Activated naive CD8-positive, alpha-beta T cell treated with anti-CD3 and anti-CD28 coated beads, Interleukin-2, amount 10 ng/mL, durations not matched to agents 7 days and 5 days (primary cell): ENCODE data around the gene BMP4. TPM values are rescaled to one million over a fixed set of nuclear protein-coding genes. Genes with fewer than 3 reads are reported as not detected.
A peak's percentile ranks its signal among the peaks of the same experiment; 100 is the strongest.

Experiments used
- ATAC-seq: fragments of 150-1000 bp; cut with Tn5 transposase; one replicate; pipeline ENCODE4 v1.10.0; 2021; ENCODE audit warnings: low read depth, moderate library complexity
- POLR2A ChIA-PET: fragments of 350-600 bp; sonication (Branson Sonifier 250); formaldehyde crosslinking; loops from one replicate; lab custom pipeline; 2021; ENCODE audit warnings: antibody characterized with exemption; lab: Charles Lee
- DNase-seq: peaks from one replicate; pipeline ENCODE4 v3.0.0; 2021
- H3K27ac Mint-ChIP-seq: one replicate; pipeline ENCODE4 v1.8.0; 2022; ENCODE audit warnings: mild to moderate bottlenecking, mixed read lengths
- H3K27me3 Mint-ChIP-seq: one replicate; pipeline ENCODE4 v1.8.0; 2022; ENCODE audit warnings: mild to moderate bottlenecking, moderate library complexity, mixed read lengths
- H3K36me3 Mint-ChIP-seq: one replicate; pipeline ENCODE4 v1.8.0; 2021; ENCODE audit warnings: mild to moderate bottlenecking, mixed read lengths
- H3K4me1 Mint-ChIP-seq: one replicate; pipeline ENCODE4 v1.8.0; 2021; ENCODE audit warnings: mixed read lengths
- H3K4me3 Mint-ChIP-seq: one replicate; pipeline ENCODE4 v1.8.0; 2022; ENCODE audit warnings: mild to moderate bottlenecking, moderate library complexity, mixed read lengths
- H3K9me3 Mint-ChIP-seq: one replicate; pipeline ENCODE4 v1.8.0; 2021; ENCODE audit warnings: mixed read lengths
- total RNA-seq, 2 experiments: library from RNA; stranded (reverse); gene quantifications; one replicate each; pipeline ENCODE4 v1.2.3, GENCODE V29; 2021

BMP4 gene
- total RNA-seq, 2 experiments from 2014 or later = 0.34 to 0.42 TPM

DNA sequence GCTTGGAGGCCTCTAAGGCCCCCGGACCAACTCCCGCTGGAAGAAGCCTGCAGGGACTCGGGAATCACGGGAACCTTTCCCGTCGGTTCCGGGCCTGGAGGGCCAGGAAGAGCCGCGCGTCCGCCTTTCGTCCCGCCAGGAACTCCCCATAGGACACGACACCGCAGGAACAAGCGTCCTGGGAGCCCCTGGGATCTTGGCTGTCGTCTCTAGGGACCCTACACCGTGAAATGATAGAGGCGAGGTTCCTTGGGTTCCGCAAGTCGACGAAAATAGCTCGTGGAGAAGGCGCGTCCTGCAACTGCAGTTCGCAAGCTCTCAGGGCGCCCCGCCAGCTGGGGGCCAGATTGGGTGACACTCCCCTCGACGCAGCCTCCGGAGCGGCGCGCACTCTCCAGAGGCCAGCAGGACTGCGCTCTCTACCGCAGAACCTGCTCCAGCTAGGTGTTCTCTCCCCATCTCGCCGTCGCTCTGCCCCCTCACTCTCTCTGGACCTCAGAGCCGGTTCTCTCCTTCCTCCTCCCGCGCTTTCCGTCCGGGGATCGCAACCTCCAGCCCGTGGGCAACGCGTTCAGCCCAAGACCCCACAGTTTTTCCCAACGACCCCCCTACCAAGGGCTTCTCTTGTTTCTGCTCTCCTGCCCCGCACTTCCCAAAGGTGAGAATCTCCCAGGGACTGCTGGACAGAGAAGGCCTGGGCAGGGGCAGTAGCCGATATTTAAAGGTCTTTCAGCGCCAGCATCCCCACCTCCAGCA, 776 bp downstream of the BMP4 start:
- peak overlapping the region; percentile 30 for H3K27ac Mint-ChIP-seq
- H3K4me3 Mint-ChIP-seq = peak overlapping the region; percentile 60
- no peaks in the 10 kb centered on the region for H3K36me3 Mint-ChIP-seq
- peaks cover 64% of the 10 kb centered on the region for H3K27me3 Mint-ChIP-seq
- peaks cover 26% of the 10 kb centered on the region for H3K4me1 Mint-ChIP-seq
- H3K9me3 Mint-ChIP-seq = no peaks in the 10 kb centered on the region
- ATAC-seq (no peak), DNase-seq (peak; percentile 38)
- POLR2A ChIA-PET = no interaction called here

DNA sequence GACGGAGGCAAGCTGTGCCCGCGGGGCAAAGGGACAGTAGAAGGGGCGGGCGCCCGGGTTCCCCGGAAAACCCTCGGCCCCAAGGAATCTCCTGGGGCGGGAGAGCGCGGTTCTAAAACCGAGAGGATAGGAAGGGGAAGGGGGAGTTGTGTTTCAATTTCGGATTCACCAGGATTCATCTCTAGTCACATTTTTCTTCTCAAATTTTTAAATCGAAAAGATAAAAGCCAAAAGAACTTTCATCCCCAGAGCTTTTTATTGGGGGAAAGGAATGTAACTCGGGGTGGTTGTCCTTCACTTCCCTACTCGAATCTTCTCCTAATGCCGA, 1.4 kb downstream of the BMP4 start:
- no peak overlapping the region for H3K27ac Mint-ChIP-seq
- no peaks in the 10 kb centered on the region for H3K36me3 Mint-ChIP-seq
- POLR2A ChIA-PET = no interaction called here
- H3K9me3 Mint-ChIP-seq = no peaks in the 10 kb centered on the region
- H3K4me3 Mint-ChIP-seq = peak overlapping the region; percentile 84
- no peak for ATAC-seq
- peaks cover 26% of the 10 kb centered on the region for H3K4me1 Mint-ChIP-seq
- no peak for DNase-seq
- H3K27me3 Mint-ChIP-seq = peaks cover 66% of the 10 kb centered on the region

DNA sequence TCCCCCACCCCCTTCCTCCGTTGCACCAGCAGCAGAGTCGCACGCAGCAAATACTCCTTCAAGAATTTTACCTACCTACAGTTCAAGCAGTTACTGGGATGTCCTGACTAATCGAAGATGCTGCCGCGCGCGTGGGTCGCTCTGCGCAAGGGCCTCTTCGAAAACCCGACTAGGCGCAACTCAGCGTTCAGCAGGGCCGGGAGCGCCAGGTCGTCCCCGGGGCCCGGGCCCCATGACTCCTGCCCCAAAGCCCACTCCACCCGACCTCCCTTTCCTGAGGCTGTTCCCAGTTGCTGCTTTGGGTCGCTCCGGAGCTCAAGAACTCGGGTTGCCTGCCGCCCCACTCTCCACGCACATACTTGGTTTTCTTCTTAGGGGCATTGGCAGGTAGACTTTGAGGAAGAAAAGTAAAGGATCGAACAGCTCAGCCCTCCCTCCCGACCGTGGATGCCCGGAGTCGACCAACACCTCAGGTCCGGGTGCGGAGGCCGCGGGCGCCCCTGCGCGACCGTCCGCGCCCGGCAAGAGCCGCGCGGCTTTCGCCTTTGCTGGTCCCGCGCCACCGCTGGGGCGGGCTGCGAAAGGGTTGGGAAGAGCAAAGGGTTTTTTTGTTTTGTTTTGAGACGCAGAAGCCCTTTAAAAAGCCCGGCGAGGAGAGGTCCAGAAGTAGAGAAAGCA, 1.9 kb downstream of the BMP4 start:
- Mint-ChIP-seq H3K4me1 (peaks cover 26% of the 10 kb centered on the region), H3K9me3 (no peaks in the 10 kb centered on the region), H3K27ac (no peak overlapping the region), H3K4me3 (peak overlapping the region; percentile 84), H3K27me3 (peaks cover 66% of the 10 kb centered on the region), H3K36me3 (no peaks in the 10 kb centered on the region)
- POLR2A ChIA-PET = no interaction called here
- peak; percentile 41 for DNase-seq
- ATAC-seq = no peak

DNA sequence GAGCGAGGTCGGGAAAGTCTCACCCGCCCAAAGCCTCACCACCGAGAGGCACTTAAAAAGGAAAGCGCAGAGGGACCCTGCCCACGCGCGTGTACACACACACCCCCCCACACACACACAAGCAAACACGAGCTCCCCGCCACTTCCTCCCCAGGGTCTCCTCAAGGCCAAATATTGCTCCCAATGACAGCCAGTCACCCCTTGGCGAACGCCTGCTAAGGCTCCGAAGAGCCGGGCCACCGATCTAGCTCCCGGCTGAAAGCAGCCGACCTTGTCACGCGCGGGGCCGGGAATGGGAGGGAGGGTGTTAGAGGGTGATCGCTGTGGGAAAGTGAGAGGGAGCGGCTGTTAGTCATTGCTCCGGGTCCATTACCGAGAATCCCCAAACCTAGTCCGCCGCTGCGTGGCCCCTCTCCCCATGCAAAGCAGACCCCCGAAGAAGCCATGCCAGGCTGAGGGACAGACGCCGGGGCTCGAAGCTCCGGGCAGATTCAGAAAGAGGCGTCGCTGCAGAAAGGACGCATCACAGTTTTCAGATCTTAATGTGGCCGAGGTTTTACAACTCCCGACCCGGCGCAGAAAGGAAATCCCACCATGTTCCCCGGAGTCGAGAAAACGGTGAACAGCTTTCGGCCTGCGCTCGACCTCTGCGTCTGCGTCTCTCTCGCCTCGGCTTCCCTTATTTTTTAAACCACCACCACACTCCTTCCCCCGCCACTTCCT, 2.6 kb downstream of the BMP4 start:
- Mint-ChIP-seq H3K27me3 (peaks cover 64% of the 10 kb centered on the region), H3K27ac (no peak overlapping the region), H3K4me3 (peak overlapping the region; percentile 84), H3K36me3 (no peaks in the 10 kb centered on the region), H3K4me1 (peaks cover 26% of the 10 kb centered on the region), H3K9me3 (no peaks in the 10 kb centered on the region)
- POLR2A ChIA-PET = no interaction called here
- DNase-seq = peak; percentile 41
- peak; percentile 10 for ATAC-seq

DNA sequence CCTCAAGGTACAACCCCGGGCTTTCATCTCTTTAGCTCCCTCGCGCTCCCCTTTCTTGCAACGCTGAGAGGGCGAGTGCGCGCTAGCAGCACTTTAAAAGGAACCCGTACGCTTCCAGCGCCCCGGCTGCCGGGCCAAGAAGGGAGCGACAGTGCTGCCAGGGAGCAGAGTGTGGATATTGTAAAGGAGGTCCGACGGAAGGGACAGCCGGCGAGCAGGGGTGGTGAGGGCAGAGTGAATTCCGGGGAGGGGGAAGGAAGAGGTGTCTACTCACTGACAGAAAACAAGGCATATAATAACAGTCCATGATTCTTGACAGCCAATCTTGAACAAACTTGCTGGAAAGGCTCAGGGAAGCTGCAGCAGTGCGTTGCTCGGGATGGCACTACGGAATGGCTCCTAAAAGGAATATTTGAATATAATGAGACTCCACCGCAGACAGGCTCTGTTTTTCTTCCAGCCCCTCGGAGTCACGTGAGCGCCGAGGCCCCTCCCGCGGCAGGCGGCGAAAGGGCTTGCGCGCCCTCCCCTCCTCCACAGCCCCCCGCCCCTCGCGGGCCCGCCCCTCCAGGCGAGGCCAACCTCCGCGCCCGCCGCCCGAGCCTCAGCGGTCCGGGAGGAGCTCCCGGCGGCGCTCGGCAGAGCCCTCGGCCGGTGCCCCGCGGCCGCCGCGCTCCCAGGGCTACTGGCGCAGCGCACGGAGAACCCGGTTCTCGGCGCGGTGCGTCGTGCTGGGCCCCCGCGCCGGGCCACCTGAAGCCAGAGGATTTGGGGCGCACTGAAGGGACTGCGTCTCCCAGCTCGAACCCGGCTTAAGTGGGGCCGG, 3.4 kb downstream of the BMP4 start:
- Mint-ChIP-seq H3K4me1 (peaks cover 26% of the 10 kb centered on the region), H3K9me3 (no peaks in the 10 kb centered on the region), H3K4me3 (peak overlapping the region; percentile 84), H3K27ac (no peak overlapping the region), H3K27me3 (peaks cover 69% of the 10 kb centered on the region), H3K36me3 (no peaks in the 10 kb centered on the region)
- POLR2A ChIA-PET = interaction anchor here (0.6 kb wide), 1 partner anchor 24 kb away, joined by 3 read pairs; no protein-coding TSS in a partner anchor
- peak; percentile 41 for DNase-seq
- ATAC-seq = peak; percentile 17

DNA sequence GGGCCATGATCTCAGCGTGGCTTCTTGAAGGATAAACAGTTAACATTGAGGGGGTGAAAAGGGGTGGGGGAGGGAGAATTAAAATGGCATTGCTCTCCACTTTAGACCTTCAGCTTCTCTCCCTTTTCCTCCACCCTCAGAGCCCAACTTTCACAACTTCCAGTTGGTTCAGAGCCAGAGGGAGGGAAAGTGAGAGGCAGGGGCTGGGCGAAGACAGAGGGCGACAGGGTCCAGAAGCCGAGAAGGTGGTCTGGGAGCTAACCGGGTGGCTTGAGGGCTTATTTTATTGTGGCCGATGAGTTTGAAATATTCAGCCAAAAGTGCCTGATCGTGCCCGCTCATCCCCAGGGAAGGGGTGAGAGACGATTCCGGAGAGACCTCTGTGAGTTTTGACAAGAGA, 4.1 kb downstream of the BMP4 start:
- peak overlapping the region; percentile 83 for H3K4me3 Mint-ChIP-seq
- ATAC-seq (no peak), DNase-seq (no peak)
- H3K4me1 Mint-ChIP-seq = peaks cover 26% of the 10 kb centered on the region
- H3K27ac Mint-ChIP-seq = no peak overlapping the region
- POLR2A ChIA-PET = interaction anchor here (0.6 kb wide), 1 partner anchor 25 kb away, joined by 3 read pairs; no protein-coding TSS in a partner anchor
- peaks cover 70% of the 10 kb centered on the region for H3K27me3 Mint-ChIP-seq
- H3K9me3 Mint-ChIP-seq = no peaks in the 10 kb centered on the region
- H3K36me3 Mint-ChIP-seq = no peaks in the 10 kb centered on the region

DNA sequence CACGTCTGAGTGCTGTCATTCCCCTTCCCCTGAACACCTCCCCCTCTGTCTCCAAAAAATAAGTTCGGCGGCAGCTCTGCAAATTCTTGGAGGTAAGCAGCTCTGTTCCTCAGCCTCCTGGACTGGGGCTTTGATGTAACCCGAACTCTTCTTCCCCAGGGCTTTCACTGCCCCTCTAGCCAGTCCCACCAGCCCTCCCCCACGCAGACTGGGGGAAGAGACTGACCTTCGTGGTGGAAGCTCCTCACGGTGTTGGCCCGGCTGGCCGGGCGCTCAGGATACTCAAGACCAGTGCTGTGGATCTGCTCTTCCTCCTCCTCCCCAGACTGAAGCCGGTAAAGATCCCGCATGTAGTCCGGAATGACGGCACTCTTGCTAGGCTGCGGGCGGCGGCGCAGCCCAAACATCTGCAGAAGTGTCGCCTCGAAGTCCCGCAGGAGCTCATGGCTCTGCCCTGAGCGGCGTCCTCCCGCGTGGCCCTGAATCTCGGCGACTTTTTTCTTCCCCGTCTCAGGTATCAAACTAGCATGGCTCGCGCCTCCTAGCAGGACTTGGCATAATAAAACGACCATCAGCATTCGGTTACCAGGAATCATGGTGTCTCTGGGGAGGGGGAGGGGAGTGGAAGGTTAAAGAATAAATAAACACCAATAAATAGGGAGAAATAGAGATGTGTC, 4.9 kb downstream of the BMP4 start:
- DNase-seq = no peak
- peaks cover 24% of the 10 kb centered on the region for H3K4me1 Mint-ChIP-seq
- H3K4me3 Mint-ChIP-seq = no peak overlapping the region
- H3K27ac Mint-ChIP-seq = no peak overlapping the region
- H3K9me3 Mint-ChIP-seq = no peaks in the 10 kb centered on the region
- H3K36me3 Mint-ChIP-seq = no peaks in the 10 kb centered on the region
- peaks cover 71% of the 10 kb centered on the region for H3K27me3 Mint-ChIP-seq
- ATAC-seq = no peak
- POLR2A ChIA-PET = no interaction called here

DNA sequence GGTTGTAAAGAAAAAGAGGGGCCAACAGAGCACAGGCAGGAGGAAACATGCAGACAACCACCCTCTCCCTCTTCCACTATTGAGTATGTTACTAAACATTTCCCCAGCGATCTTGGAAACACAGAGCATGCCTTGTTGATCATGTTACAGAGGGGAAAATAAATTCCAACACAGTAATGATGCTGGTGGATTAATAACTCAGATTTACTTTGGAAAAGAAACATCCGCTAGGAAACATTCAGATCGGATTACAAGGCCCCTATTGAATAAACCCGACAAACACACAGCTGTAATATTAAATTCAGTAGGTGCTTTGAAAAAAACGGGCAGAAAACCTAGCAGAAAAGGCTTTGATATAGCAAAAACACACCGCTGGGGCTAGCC, 5.4 kb downstream of the BMP4 start:
- Mint-ChIP-seq H3K4me1 (peaks cover 22% of the 10 kb centered on the region), H3K27ac (no peak overlapping the region), H3K36me3 (no peaks in the 10 kb centered on the region), H3K9me3 (no peaks in the 10 kb centered on the region), H3K27me3 (peaks cover 70% of the 10 kb centered on the region), H3K4me3 (no peak overlapping the region)
- POLR2A ChIA-PET = no interaction called here
- no peak for ATAC-seq
- no peak for DNase-seq

DNA sequence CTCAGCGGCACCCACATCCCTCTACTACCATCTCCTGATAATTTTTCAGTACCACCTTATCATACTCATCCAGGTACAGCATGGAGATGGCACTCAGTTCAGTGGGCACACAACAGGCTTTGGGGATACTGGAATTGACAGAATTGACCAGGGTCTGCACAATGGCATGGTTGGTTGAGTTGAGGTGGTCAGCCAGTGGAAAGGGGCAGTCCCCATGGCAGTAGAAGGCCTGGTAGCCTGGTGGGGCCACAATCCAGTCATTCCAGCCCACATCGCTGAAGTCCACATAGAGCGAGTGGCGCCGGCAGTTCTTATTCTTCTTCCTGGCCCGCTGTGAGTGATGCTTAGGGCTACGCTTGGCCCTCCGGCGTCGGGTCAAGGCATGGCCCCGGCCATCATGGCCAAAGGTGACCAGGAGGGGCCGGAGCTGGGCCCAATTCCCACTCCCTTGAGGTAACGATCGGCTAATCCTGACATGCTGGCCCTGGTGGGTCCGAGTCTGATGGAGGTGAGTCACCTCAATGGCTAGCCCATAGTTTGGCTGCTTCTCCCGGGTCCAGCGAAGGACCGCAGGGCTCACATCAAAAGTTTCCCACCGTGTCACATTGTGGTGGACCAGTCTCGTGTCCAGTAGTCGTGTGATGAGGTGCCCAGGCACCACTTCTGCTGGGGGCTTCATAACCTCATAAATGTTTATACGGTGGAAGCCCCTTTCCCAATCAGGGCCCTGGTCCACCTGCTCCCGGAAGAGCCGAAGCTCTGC, 6.4 kb downstream of the BMP4 start:
- Mint-ChIP-seq H3K9me3 (no peaks in the 10 kb centered on the region), H3K36me3 (no peaks in the 10 kb centered on the region)

DNA sequence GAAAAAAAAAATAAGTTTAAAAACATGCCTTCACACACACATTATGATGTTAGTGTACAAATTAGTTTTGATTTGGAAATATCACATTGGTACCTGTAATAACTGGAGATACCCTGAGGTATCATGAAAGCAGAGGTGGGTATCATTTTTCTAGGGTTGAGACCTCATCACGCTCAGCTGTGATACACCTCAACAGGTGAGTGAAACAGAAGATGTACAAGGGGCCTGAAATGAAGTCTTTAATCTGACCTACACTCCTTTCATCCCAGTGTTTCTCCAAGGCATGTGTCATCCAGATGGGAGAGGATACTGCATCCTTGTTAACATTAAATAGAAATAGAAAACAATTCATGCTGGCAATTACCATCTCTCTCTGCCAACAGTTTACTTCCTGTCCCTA, 7.4 kb downstream of the BMP4 start:
- POLR2A ChIA-PET = no interaction called here
- no peaks in the 10 kb centered on the region for H3K36me3 Mint-ChIP-seq
- H3K27ac Mint-ChIP-seq = no peak overlapping the region
- ATAC-seq = no peak
- no peak for DNase-seq
- no peaks in the 10 kb centered on the region for H3K9me3 Mint-ChIP-seq
- peaks cover 70% of the 10 kb centered on the region for H3K27me3 Mint-ChIP-seq
- H3K4me1 Mint-ChIP-seq = peaks cover 10% of the 10 kb centered on the region
- H3K4me3 Mint-ChIP-seq = no peak overlapping the region

More for the DNA sequence above, 6.4 kb downstream of the BMP4 start:
- POLR2A ChIA-PET = no interaction called here
- Mint-ChIP-seq H3K4me1 (peaks cover 15% of the 10 kb centered on the region), H3K4me3 (no peak overlapping the region), H3K27me3 (peaks cover 69% of the 10 kb centered on the region), H3K27ac (no peak overlapping the region)
- DNase-seq (no peak), ATAC-seq (no peak)

DNA sequence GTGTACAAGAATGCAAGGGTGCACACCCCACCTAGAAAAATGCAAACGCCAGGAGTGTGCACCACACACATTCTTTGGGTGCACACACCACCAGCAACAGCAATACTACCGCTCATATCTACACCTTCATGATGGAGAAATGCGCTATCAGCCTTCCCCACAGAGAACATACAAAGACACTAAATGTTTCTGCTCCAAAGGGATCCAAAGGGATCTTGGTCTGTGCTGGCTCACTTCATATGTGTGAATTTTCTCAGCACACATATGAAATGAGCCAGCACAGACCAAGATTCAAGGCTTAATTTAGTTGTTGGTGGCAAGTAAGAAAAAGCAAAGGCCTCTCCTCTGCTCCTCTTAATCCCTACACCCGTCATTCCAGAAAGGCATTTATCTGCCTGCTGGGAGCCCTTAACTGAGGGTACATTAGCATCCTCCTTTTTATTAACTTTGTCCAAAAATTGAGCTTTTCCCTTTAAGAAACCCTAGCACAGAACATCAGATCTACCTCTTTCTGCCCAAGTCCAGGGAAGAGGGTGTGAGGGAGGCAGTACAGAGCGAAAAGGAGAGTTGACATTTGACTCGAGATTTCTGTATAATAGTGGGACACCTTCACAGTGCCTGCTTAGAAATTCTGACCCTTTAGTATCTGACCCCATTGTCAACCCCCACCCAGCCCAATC, 8.3 kb downstream of the BMP4 start:
- Mint-ChIP-seq H3K4me3 (no peak overlapping the region), H3K27ac (no peak overlapping the region), H3K36me3 (no peaks in the 10 kb centered on the region), H3K27me3 (peaks cover 69% of the 10 kb centered on the region), H3K9me3 (no peaks in the 10 kb centered on the region), H3K4me1 (peaks cover 5% of the 10 kb centered on the region)
- POLR2A ChIA-PET = no interaction called here
- DNase-seq (no peak), ATAC-seq (no peak)
